ENCODE results near the gene CLCN7.

GRCh38 chr16:1426734-1427471 is 47.9 kb downstream of the CLCN7 start:
- TF ChIP-seq CTCF (IDR thresholded peaks at IDR 0.05) (no peak), POLR2A (IDR thresholded peaks at IDR 0.05) (no peak)
